OCI-LY7 (cell line): ENCODE results near the gene CYB5R3. TPM values are rescaled to one million over a fixed set of nuclear protein-coding genes. Genes with fewer than 3 reads are reported as not detected.

Experiments used
- BruUV-seq: library from RNA; stranded (reverse); fragments of 400-500 nt; replicated peaks from 2 replicates; lab custom pipeline; 2021; lab: Mats Ljungman, UMichigan
- CTCF ChIA-PET: fragments of 300-600 bp; sonication (Branson Sonifier 250); formaldehyde crosslinking; loops from one replicate; lab custom pipeline; 2022; ENCODE audit warnings: antibody characterized with exemption; ENCODE audit not compliant: unreplicated experiment; lab: Charles Lee
- POLR2A ChIA-PET: fragments of 300-600 bp; sonication (Branson Sonifier 250); formaldehyde crosslinking; loops from one replicate; lab custom pipeline; 2022; ENCODE audit warnings: antibody characterized with exemption; lab: Charles Lee
- DNase-seq: peaks from one replicate; pipeline ENCODE4 v3.0.0-alpha.2; 2015; ENCODE audit warnings: low spot score
- H2AFZ ChIP-seq: fragments of 200-600 bp; sonication (generic), shearing (Covaris generic); 2 replicates; pipeline ENCODE4 v1.6.1; 2014; ENCODE audit warnings: mild to moderate bottlenecking, antibody characterized with exemption, low read length, moderate library complexity
- H3K27ac ChIP-seq: fragments of 200-600 bp; sonication (generic); 2 replicates; pipeline ENCODE4 v1.5.1; 2014; ENCODE audit warnings: mixed run types, low read depth, mild to moderate bottlenecking, moderate library complexity, low read length, inconsistent platforms; ENCODE audit not compliant: poor library complexity, severe bottlenecking
- H3K36me3 ChIP-seq: fragments of 200-600 bp; sonication (generic); 2 replicates; pipeline ENCODE4 v1.6.1; 2014; ENCODE audit warnings: mild to moderate bottlenecking, antibody characterized with exemption, low read length, moderate library complexity, mixed read lengths; ENCODE audit not compliant: insufficient read depth
- H3K4me1 ChIP-seq: fragments of 200-600 bp; sonication (generic); 2 replicates; pipeline ENCODE4 v1.5.1; 2014; ENCODE audit warnings: mild to moderate bottlenecking, low read length; ENCODE audit not compliant: insufficient read depth, poor library complexity, severe bottlenecking
- H3K4me2 ChIP-seq: fragments of 200-600 bp; sonication (generic); 2 replicates; pipeline ENCODE4 v1.6.1; 2014; ENCODE audit warnings: mild to moderate bottlenecking, low read length
- H3K4me3 ChIP-seq: fragments of 200-600 bp; sonication (generic); 2 replicates; pipeline ENCODE4 v1.5.1; 2014; ENCODE audit warnings: mild to moderate bottlenecking, low read depth, low read length; ENCODE audit not compliant: poor library complexity, severe bottlenecking
- H3K79me2 ChIP-seq: fragments of 200-600 bp; sonication (generic); 2 replicates; pipeline ENCODE4 v1.6.1; 2016; ENCODE audit warnings: low read depth, mild to moderate bottlenecking, low read length, moderate library complexity, mixed read lengths; ENCODE audit not compliant: insufficient read depth
- H3K9me2 ChIP-seq: fragments of 200-600 bp; sonication (generic); 2 replicates; pipeline ENCODE4 v1.6.1; 2016; ENCODE audit warnings: mild to moderate bottlenecking, low read length, mixed read lengths; ENCODE audit not compliant: insufficient read depth
- H3K9me3 ChIP-seq: fragments of 200-600 bp; sonication (generic); 2 replicates; pipeline ENCODE4 v1.6.1; 2014; ENCODE audit warnings: mild to moderate bottlenecking, mixed run types, low read length, mixed read lengths
- H4K20me1 ChIP-seq: fragments of 200-600 bp; sonication (generic); 2 replicates; pipeline ENCODE4 v1.6.1; 2014; ENCODE audit warnings: mild to moderate bottlenecking, antibody characterized with exemption, low read length, moderate library complexity, mixed read lengths; ENCODE audit not compliant: insufficient read depth
- EZH2phosphoT487 ChIP-seq: fragments of 200-600 bp; sonication (generic); IDR thresholded peaks from 2 replicates; pipeline ENCODE4 v1.6.1; 2018; ENCODE audit warnings: low read depth, borderline replicate concordance, mild to moderate bottlenecking, mixed run types, antibody characterized with exemption, low read length, moderate library complexity, mixed read lengths
- intact Hi-C: fragments of 100-400 bp; cut with micrococcal nuclease; formaldehyde crosslinking; loops from one replicate; pipeline ENCODE4 v1.10.0; 2022; ENCODE audit not compliant: unreplicated experiment
- total RNA-seq, 2 experiments: library from RNA; depleted of rRNA in 1 of 2; stranded (reverse); fragments of >200 nt in 1 of 2; shearing (Covaris generic) in 1 of 2; gene quantifications; 2 replicates each; pipeline ENCODE4 v1.2.3, GENCODE V29; 2014 to 2022
- TF ChIP-seq, protein P1 (sequence below): fragments of 200-600 bp; sonication (generic); conservative IDR thresholded peaks from 2 replicates; pipeline ENCODE4 v1.5.1; 2014; ENCODE audit warnings: mild to moderate bottlenecking, antibody characterized with exemption, low read length, moderate library complexity, mixed read lengths

Gene CYB5R3
- total RNA-seq, 2 experiments from 2014 or later: 38.0 to 68.9 TPM

DNA sequence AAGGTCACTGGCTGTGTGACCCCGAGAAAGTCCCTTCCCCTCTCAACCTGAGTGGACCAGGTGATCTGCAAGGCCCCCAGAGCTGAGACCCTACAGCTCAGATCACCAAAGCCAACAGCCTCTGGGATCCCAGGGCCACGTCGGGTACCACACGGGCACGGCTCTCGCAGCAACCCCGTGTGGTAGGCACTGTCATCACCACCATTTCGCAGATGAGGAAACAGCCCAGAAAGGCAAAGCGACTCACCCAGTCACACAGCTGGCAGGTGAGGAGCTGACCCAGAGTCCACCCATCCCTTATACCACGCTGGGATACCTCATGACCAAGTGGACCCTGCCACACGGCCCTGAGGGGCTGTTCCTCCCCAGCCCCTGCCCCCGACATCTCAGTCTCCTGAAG is 11.6 kb downstream of the CYB5R3 start:
- Histone ChIP-seq H3K79me2 (0 out of 2 replicates have a peak, but pooled peaks cover 7% of the 10 kb centered on the region), H3K27ac (no peak overlapping the region), H3K36me3 (peaks cover 28% of the 10 kb centered on the region), H3K9me3 (no peaks in the 10 kb centered on the region), H3K4me2 (no peak overlapping the region), H2AFZ (no peak overlapping the region), H4K20me1 (no peaks in the 10 kb centered on the region), H3K4me1 (no peaks in the 10 kb centered on the region), H3K4me3 (no peak overlapping the region), H3K9me2 (no peaks in the 10 kb centered on the region)
- intact Hi-C loops: no loop called here
- TF ChIP-seq, protein P1, sequence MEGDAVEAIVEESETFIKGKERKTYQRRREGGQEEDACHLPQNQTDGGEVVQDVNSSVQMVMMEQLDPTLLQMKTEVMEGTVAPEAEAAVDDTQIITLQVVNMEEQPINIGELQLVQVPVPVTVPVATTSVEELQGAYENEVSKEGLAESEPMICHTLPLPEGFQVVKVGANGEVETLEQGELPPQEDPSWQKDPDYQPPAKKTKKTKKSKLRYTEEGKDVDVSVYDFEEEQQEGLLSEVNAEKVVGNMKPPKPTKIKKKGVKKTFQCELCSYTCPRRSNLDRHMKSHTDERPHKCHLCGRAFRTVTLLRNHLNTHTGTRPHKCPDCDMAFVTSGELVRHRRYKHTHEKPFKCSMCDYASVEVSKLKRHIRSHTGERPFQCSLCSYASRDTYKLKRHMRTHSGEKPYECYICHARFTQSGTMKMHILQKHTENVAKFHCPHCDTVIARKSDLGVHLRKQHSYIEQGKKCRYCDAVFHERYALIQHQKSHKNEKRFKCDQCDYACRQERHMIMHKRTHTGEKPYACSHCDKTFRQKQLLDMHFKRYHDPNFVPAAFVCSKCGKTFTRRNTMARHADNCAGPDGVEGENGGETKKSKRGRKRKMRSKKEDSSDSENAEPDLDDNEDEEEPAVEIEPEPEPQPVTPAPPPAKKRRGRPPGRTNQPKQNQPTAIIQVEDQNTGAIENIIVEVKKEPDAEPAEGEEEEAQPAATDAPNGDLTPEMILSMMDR: no peak
- TF ChIP-seq EZH2phosphoT487: no peak
- DNase-seq: no peak
- CTCF ChIA-PET: no interaction called here
- BruUV-seq: no TSS peak
- POLR2A ChIA-PET: interaction anchor here (0.7 kb wide), 2 partner anchors 8 to 11 kb away, joined by 3 to 5 read pairs; partner anchors contain the start of gene CYB5R3

DNA sequence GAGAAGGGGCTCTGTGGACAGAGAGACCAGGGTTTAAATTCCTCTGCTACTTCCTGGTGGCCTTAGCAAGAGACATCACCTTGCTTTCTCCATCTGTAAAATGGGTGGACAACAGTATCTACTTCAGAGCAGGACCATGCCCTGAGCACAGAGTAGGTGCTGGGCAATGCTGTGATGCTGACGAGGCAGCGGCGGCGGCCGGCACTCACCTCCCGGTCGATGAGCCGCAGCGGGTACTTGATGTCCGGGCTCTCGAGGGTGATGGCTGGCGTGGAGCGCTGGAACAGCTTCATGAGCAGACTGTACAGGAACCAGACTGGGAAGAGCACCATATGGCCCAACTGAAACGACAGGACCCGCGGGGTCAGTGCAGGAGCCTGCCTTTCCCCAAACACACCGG is 12.7 kb downstream of the CYB5R3 start:
- Histone ChIP-seq H3K4me3 (no peak overlapping the region), H3K36me3 (peaks cover 38% of the 10 kb centered on the region), H3K4me1 (no peaks in the 10 kb centered on the region), H3K9me2 (no peaks in the 10 kb centered on the region), H2AFZ (no peak overlapping the region), H3K9me3 (no peaks in the 10 kb centered on the region), H3K79me2 (no peaks in the 10 kb centered on the region), H3K4me2 (no peak overlapping the region), H3K27ac (no peak overlapping the region), H4K20me1 (no peaks in the 10 kb centered on the region)
- intact Hi-C loops: no loop called here
- no peak for DNase-seq
- no TSS peak for BruUV-seq
- TF ChIP-seq, protein P1: no peak
- no peak for TF ChIP-seq EZH2phosphoT487
- POLR2A ChIA-PET: no interaction called here
- CTCF ChIA-PET: no interaction called here

DNA sequence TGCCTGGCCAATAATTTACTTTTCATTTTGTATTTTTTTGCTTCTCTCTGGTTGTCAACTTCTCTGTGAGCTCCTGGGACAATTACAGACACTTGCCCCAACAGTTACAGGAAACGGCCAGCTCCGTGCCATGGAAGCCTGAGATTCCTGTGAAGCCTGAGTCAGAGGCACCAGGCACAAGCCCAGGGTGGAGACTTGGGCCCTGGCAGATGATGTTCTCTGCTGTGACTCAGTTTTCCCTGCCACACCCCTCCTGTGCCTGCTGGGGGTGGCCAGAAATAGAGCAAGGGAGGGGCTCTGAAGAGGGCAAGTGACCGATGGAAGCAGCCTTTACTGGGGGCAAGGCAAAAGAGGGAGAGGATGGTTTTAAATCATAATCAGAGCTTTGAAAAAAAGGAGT is 13.7 kb downstream of the CYB5R3 start:
- Histone ChIP-seq H3K36me3 (peaks cover 47% of the 10 kb centered on the region), H3K79me2 (no peaks in the 10 kb centered on the region), H3K4me3 (no peak overlapping the region), H3K4me1 (no peaks in the 10 kb centered on the region), H2AFZ (no peak overlapping the region), H3K4me2 (no peak overlapping the region), H3K9me2 (no peaks in the 10 kb centered on the region), H3K27ac (no peak overlapping the region), H4K20me1 (no peaks in the 10 kb centered on the region), H3K9me3 (no peaks in the 10 kb centered on the region)
- no peak for DNase-seq
- intact Hi-C loops: no loop called here
- ChIA-PET CTCF (no interaction called here), POLR2A (no interaction called here)
- TF ChIP-seq EZH2phosphoT487: no peak
- TF ChIP-seq, protein P1: no peak
- BruUV-seq: no TSS peak
